HG03432 (cell line): ENCODE results near the gene MIDN.

Experiments used
- ATAC-seq: cut with Tn5 transposase; IDR thresholded peaks from one replicate; pipeline ENCODE4 v1.9.1; 2021; ENCODE audit warnings: mild to moderate bottlenecking, moderate library complexity; ENCODE audit not compliant: unreplicated experiment

Gene MIDN

DNA sequence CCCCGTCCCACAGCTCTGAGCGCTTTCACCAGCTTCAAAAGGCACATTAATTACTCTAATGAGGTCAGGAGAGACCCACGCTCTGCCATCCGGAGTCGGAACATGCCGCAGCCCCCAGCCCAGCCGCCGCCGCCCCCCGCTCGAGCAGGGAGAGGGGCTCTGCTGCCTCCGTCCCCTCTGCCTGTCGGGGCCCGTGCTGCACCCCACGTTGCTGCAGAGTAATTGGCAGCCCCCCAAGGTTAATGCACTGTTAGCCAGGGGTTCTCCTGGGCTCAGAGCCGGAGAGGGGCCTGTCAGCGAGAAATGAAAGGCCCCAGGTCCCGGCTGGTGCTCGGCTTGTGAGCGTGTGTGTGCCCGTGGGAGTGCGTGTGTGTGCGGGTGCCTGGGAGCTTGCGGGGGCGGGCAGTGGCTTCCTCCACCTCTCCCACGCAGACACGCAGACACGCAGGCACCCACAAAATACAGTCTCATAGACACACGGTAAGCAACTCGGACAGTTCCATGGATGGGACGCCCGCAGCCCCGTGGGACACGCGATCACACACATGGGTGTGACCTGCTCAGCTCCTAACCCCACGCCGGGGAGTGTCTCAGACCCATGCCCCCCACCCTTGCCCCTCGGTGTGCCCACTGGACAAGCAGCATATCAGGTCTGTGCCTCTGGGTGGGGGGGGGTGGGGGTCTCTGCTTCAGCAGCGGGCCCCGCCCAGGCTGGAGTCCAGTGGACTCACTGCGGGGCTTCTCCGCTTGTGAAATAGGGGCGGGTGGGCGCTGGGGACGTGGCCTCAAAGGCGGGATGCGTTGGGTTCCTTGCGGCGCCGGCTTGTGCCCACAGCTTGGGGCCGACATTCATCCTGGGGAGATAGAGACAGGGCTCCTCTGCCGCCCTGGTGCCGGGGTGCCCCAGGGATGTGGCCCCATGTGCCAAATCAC lies 32.5 kb downstream of the MIDN start:
- no peak for ATAC-seq

DNA sequence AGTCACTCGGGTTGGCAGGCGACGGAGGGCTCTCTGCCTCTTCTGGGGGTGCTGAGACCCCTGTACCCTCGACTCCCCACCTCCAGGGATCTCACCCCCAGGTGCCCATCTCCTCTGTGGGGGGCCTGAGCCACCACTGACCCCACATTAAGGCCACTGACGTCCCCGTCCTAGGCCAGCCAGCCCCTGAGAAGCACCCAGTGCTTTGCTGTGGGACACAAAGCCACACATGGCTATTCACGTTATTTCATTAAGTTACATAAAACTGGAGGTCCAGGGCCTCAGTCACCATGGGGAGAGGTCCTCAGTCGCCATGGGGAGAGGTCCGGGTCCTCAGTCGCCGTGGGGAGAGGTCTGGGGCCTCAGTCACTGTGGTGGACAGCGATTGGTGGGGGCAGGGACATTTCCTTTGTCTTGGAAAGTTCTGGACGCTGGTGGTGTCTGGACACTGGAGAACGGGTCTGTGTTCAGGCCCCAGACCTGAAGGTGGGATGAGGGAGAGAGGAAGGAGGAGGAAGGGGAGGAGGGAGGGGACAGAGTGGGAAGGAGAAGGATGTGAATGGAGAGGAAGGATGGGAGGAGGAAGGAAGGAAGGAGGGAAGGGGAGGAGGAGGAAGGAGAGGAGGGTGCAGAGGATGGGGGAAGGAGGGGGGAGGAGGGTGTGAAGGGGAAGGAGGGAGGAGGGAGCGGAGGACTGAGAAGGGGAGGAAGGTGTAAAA lies 33.3 kb downstream of the MIDN start:
- no peak for ATAC-seq

- ATAC-seq: no peak
Observed at GRCh38 chr19:1282588-1283206, 34.3 kb downstream of the MIDN start.

GRCh38 chr19:1283207-1283916 lies 35.0 kb downstream of the MIDN start:
- ATAC-seq: no peak

DNA sequence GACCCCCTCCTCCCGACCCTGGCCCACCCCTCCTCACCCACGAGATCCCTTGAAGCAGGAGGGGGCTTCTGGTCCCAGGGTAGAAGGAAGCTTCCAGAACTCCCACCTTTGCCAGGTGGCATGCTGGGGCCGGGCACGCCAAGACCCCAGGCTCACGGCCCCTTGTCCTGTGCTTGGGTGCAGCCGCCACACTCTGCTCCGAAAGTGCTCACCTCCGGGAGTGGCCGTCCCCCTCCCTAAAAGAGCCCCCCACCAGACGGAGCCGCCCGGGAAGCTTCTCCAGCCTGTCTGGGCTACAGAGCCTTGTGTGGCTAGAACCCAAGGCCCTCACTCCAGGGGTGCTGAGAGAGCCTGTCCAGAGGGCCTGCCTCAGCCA lies 35.5 kb downstream of the MIDN start:
- no peak for ATAC-seq

DNA sequence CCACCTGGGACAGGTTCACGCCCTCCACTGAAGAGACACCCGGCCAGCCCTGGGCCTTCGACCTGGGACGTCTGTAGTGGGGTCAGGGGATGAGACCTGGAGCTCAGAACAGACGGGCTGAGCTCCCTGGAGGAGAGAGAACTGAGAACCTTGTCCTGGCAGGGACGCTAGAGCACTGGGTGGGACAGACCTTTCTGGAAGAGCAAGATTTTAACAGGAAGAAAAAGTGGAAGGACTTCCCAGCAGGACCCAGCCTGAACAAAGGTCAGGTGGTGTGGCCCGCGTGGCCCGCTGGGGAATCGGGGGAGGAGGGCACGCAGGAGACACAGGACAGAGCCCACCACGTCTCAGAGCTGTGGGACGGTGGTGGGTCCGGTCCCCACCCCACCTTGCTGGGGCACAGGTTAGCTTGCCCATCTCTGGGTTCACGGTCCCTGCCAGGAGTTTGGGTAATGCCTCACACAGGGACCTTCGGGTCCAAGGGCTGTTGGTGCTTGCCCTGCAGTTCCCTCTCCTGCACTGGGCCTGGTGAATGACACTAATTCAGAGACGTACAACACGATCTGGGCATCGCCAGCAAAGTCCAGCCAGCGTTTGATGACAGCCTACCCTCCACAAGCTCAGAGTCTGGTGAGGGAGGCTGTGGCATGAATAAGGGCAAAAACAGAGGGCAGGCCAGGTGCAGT lies 36.1 kb downstream of the MIDN start:
- ATAC-seq: no peak

- ATAC-seq: no peak
Observed at GRCh38 chr19:1284979-1285736, 36.8 kb downstream of the MIDN start.

- no peak for ATAC-seq
Observed at GRCh38 chr19:1285737-1286360, 37.5 kb downstream of the MIDN start, which contains the start of gene EFNA2. Gene EFNA2 (plus strand): TSS chr19:1285873. CDS start chr19:1286169, 296 bp downstream.

GRCh38 chr19:1286487-1287353 lies 38.3 kb downstream of the MIDN start:
- ATAC-seq: no peak

DNA sequence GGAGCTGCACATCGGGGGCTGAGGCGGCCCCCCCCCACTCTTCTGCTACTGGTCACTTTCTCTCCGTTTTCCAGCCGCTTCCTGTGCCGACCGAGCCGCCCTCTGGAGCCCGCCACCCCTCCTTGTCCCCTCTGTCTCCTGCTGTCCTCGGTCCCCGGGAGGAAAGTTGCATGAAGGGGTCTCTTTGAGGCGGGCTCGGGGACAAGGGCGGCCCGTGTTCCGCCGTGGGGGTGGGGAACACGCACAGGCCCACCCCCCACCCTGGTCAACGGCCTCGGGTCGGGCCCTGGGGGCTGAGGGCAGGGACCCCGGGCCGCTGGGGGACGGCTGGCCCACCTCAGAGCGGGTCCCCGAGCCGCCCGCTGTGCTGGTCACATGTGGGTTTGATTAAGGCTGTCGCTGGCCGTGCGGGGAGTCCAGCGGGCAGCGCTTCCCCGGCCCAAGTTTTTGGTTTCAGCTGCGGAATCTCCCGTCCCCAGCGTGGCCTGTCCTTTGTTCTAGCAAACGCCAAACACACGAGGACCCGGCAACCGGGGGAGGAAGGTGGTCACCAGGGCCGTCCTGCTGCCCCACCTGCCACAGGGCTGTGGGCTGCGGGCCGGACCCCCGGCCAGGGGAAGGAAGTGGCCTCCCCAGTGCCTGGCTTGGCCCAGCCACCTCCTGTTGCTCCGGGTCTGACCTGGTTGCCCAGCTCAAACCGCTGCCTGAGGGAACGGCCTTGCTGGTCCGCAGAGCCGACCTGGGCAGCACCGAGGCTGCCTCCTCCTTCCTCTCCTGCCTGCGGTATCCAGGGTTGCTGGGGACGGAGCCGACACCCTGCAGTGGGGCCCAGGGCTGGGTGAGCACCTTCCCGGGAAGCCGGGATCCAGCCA lies 39.2 kb downstream of the MIDN start:
- ATAC-seq: no peak

DNA sequence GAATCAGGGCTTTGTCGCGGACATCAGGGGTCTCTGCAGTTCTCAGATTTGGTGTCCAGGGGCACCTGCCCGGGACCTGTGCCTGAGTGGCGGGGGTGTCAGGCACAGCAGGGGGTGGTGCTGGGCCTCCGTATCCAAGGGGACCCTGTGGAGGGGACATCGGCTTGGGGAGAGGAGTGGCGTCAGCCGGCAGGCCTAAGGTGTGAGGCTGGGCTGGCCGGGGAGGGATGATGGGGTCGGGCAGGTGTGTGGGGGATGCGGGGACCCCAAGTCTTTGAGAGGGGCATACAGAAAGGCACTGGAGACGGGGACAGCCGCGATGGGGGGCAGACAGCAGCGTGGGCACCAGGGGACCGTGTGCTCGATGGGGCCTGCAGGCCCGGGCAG lies 39.8 kb downstream of the MIDN start:
- ATAC-seq: no peak

DNA sequence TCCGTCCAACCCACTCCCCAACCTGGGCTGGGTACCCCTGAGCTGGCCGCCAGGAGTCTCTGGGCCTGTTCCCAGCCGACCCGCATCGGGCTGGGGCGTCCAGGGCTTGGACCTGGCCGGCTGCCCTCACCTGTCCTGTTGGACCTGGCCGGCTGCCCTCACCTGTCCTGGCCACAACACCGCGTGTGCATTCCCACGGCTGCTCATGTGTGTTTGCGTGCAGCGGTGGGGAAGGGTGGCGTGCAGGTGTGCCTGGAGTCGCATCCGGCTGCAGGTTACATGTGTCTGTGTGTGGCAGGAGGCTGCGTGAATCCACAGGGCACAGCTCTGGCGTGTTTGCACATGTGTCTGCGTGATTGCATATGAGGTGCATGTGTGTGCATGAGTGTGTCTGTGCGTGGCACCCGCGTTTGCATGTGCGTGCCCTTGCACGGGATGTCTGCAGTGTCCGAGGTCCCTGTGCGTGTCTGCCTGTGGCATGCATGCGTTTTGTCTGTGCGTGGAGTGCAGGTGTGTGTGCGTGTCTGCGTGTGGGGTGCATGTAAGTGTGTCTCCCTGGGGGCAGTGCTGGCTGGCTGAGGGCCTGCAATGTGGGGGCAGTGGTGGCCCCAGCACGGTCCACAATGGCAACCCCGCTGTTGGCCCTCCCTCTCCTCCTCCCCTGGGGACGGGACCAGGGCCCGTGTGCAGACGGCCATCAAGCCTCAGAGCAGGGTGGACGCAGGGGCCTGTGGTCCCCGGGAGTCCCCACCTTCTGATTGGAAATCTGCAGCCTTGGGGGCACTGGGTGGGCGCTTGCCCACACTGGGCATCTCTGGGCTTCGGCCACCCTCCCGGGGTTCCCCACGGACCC lies 40.7 kb downstream of the MIDN start:
- no peak for ATAC-seq

GRCh38 chr19:1289686-1290025 lies 41.3 kb downstream of the MIDN start:
- no peak for ATAC-seq

- no peak for ATAC-seq
Observed at GRCh38 chr19:1290196-1290702, 41.9 kb downstream of the MIDN start.

- ATAC-seq: no peak
Observed at GRCh38 chr19:1290703-1291651, 42.6 kb downstream of the MIDN start.
